Endodermal cell (in vitro differentiated cells): Measurements from ENCODE around the gene BTBD16. TPM values are rescaled to one million over a fixed set of nuclear protein-coding genes. Genes with fewer than 3 reads are reported as not detected.

Experiments
- DNase-seq: peaks from one replicate; pipeline ENCODE4 v3.0.0-alpha.2; 2017
- H3K27ac ChIP-seq: 2 replicates; pipeline ENCODE4 v1.5.1; 2013; ENCODE audit warnings: mild to moderate bottlenecking, low read depth, low read length, moderate library complexity
- H3K27me3 ChIP-seq: 2 replicates; pipeline ENCODE4 v1.6.1; 2013; ENCODE audit warnings: mild to moderate bottlenecking, low read length, moderate library complexity; ENCODE audit not compliant: insufficient read depth, control insufficient read depth, poor library complexity, severe bottlenecking
- H3K36me3 ChIP-seq: 2 replicates; pipeline ENCODE4 v1.7.0; 2013; ENCODE audit warnings: mild to moderate bottlenecking, low read length, moderate library complexity; ENCODE audit not compliant: control insufficient read depth, insufficient read depth
- H3K4me1 ChIP-seq: one replicate; pipeline ENCODE4 v1.7.0; 2013; ENCODE audit warnings: low read length; ENCODE audit not compliant: control insufficient read depth, insufficient read depth
- H3K4me3 ChIP-seq: 2 replicates; pipeline ENCODE4 v1.5.1; 2013; ENCODE audit warnings: mild to moderate bottlenecking, low read length, moderate library complexity
- H3K9ac ChIP-seq: 2 replicates; pipeline ENCODE4 v1.6.1; 2013; ENCODE audit warnings: mild to moderate bottlenecking, low read length, moderate library complexity; ENCODE audit not compliant: poor library complexity, severe bottlenecking; ENCODE audit errors: extremely low read depth
- H3K9me3 ChIP-seq: 2 replicates; pipeline ENCODE4 v1.6.1; 2013; ENCODE audit warnings: mild to moderate bottlenecking, low read length, moderate library complexity; ENCODE audit not compliant: control insufficient read depth
- H3K27ac Mint-ChIP-seq: 2 replicates; pipeline ENCODE4 v1.8.0; 2020; ENCODE audit warnings: mixed read lengths
- H3K27me3 Mint-ChIP-seq: 2 replicates; pipeline ENCODE4 v1.8.0; 2021; ENCODE audit warnings: mild to moderate bottlenecking, mixed read lengths; ENCODE audit not compliant: insufficient read depth
- H3K36me3 Mint-ChIP-seq: 2 replicates; pipeline ENCODE4 v1.8.0; 2020; ENCODE audit warnings: low read depth, mixed read lengths
- H3K4me1 Mint-ChIP-seq: 2 replicates; pipeline ENCODE4 v1.8.0; 2020; ENCODE audit warnings: mixed read lengths
- H3K4me3 Mint-ChIP-seq: 2 replicates; pipeline ENCODE4 v1.8.0; 2020; ENCODE audit warnings: mild to moderate bottlenecking, moderate library complexity, mixed read lengths
- H3K9me3 Mint-ChIP-seq: 2 replicates; pipeline ENCODE4 v1.8.0; 2020; ENCODE audit warnings: mild to moderate bottlenecking, mixed read lengths
- CTCF ChIP-seq: fragments of 200-600 bp; sonication (generic); conservative IDR thresholded peaks from 2 replicates; pipeline ENCODE4 v1.5.0; 2021; ENCODE audit warnings: antibody characterized with exemption, mild to moderate bottlenecking
- WGBS, 2 experiments: methylation state at CpG; one replicate each; pipeline versions ENCODE4 v1.1.5 to v1.1.7; 2013; ENCODE audit warnings: missing lambda C conversion rate in 2 of 2, mixed read lengths in 1 of 2; ENCODE audit not compliant: insufficient coverage in 1 of 2, insufficient read length in 1 of 2; 5-methylcytosine and 5-hydroxymethylcytosine counted together
- total RNA-seq, 2 donors: library from RNA; stranded (reverse); fragmentation: NEBNext Ultra II Directional in 1 of 2; extraction: Animal tissue kit (Norgen Biotek cat#: 25700) in 1 of 2; gene quantifications; 2 replicates in 1 of 2; 3 replicates in 1 of 2; pipeline ENCODE4 v1.2.1, GENCODE V29; 2021

The BTBD16 gene
- total RNA-seq, 2 donors from 2014 or later = not detected

GRCh38 chr10:122368502-122369254 is 97.6 kb downstream of the BTBD16 start:
- H3K9ac ChIP-seq = no peak overlapping the region
- DNase-seq = no peak
- no peak overlapping the region for H3K4me3 Mint-ChIP-seq

GRCh38 chr10:122373108-122373507 is 102.0 kb downstream of the BTBD16 start:
- Mint-ChIP-seq H3K36me3 (no peaks in the 10 kb centered on the region), H3K9me3 (no peaks in the 10 kb centered on the region), H3K27me3 (peaks cover 35% of the 10 kb centered on the region), H3K27ac (no peak overlapping the region), H3K4me1 (peaks cover 14% of the 10 kb centered on the region), H3K4me3 (peak overlapping the region; percentile 79)
- peaks cover 15% of the 10 kb centered on the region for H3K27me3 ChIP-seq
- no peaks in the 10 kb centered on the region for H3K36me3 ChIP-seq
- no peak overlapping the region for H3K4me3 ChIP-seq
- no peak for DNase-seq
- WGBS, 2 experiments = 88 to 94% methylated on average over 4 of the region's 4 CpGs
- H3K9me3 ChIP-seq = no peaks in the 10 kb centered on the region
- no peak overlapping the region for H3K27ac ChIP-seq
- no peak for TF ChIP-seq CTCF
- H3K4me1 ChIP-seq = peaks cover 5% of the 10 kb centered on the region
- no peak overlapping the region for H3K9ac ChIP-seq

More at GRCh38 chr10:122368502-122369254, 97.6 kb downstream of the BTBD16 start:
- no peak overlapping the region for H3K4me3 ChIP-seq
- H3K27me3 ChIP-seq = peaks cover 13% of the 10 kb centered on the region
- H3K4me1 ChIP-seq = peaks cover 5% of the 10 kb centered on the region
- Mint-ChIP-seq H3K9me3 (peaks cover 6% of the 10 kb centered on the region), H3K27me3 (peaks cover 31% of the 10 kb centered on the region), H3K4me1 (peaks cover 6% of the 10 kb centered on the region), H3K27ac (no peak overlapping the region), H3K36me3 (no peaks in the 10 kb centered on the region)
- no peak overlapping the region for H3K27ac ChIP-seq
- WGBS, 2 experiments = 82 to 84% methylated on average over 6 to 13 of the region's 13 CpGs
- no peak for TF ChIP-seq CTCF
- H3K9me3 ChIP-seq = no peaks in the 10 kb centered on the region
- no peaks in the 10 kb centered on the region for H3K36me3 ChIP-seq

GRCh38 chr10:122373721-122374120 is 102.6 kb downstream of the BTBD16 start:
- H3K4me3 ChIP-seq = peak overlapping the region; percentile 87
- H3K27ac ChIP-seq = no peak overlapping the region
- peaks cover 32% of the 10 kb centered on the region for H3K27me3 Mint-ChIP-seq
- H3K4me1 ChIP-seq = peaks cover 5% of the 10 kb centered on the region
- no peak for DNase-seq
- peak overlapping the region; percentile 79 for H3K4me3 Mint-ChIP-seq
- H3K9me3 ChIP-seq = no peaks in the 10 kb centered on the region
- peak overlapping the region; percentile 53 for H3K9ac ChIP-seq
- H3K36me3 ChIP-seq = no peaks in the 10 kb centered on the region
- peaks cover 15% of the 10 kb centered on the region for H3K27me3 ChIP-seq
- 37 to 39% methylated on average over 11 to 13 of the region's 13 CpGs for WGBS, 2 experiments
- no peak for TF ChIP-seq CTCF
- peaks cover under 1% of the 10 kb centered on the region for H3K36me3 Mint-ChIP-seq
- peaks cover 11% of the 10 kb centered on the region for H3K4me1 Mint-ChIP-seq
- H3K9me3 Mint-ChIP-seq = no peaks in the 10 kb centered on the region
- H3K27ac Mint-ChIP-seq = no peak overlapping the region
